ENCODE data around the gene PLEKHA6. TPM values are rescaled to one million over a fixed set of nuclear protein-coding genes. Genes with fewer than 3 reads are reported as not detected.

Gene PLEKHA6
- total RNA-seq, 1 experiment from 2014 or later: 2.1 TPM

DNA sequence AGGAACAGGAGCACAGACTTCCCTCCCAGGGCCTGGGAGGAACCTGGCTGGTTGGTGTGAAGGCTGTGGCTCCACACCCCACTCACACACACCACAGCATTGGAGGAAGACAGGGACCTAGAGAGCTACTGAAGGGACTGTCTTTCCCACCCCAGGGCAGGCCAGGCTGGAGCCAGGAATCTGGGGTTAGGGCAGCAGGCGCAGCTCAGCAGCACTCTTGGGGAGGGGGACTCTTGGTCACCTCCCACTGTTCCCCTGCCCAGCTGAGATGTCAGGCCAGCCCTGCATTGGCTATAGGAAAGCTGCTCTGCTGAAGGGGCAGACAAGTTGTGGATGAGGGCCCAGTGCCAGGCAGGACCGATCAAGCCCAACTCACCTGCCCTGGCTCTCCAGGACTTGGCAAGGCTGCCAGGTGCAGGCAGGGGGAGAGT is 1.6 kb upstream of the PLEKHA6 start:
- H2BK5ac ChIP-seq (ENCODE audit: insufficient read length, low read length): no peak overlapping the region
- no peak overlapping the region for H3K9ac ChIP-seq (ENCODE audit: extremely low read depth, insufficient read length, low read length)
- Mint-ChIP-seq H3K4me1 (peaks cover 29 to 30% of the 10 kb centered on the region in 2 experiments), H3K4me3 (no peak overlapping the region), H3K36me3 (ENCODE audit: insufficient read depth in 1 of 3, low read depth in 3 of 3) (no peaks in the 10 kb centered on the region), H3K27me3 (ENCODE audit: low read depth) (peaks cover 41% of the 10 kb centered on the region), H3K27ac (no peak overlapping the region), H3K9me3 (no peaks in the 10 kb centered on the region)
- H2AFZ ChIP-seq (ENCODE audit: low read length): no peak overlapping the region
- no peaks in the 10 kb centered on the region for H3K79me2 ChIP-seq (ENCODE audit: insufficient read depth, low read length)
- no peak overlapping the region for H2AK5ac ChIP-seq (ENCODE audit: insufficient read length, low read length)
- TF ChIP-seq, protein P1, sequence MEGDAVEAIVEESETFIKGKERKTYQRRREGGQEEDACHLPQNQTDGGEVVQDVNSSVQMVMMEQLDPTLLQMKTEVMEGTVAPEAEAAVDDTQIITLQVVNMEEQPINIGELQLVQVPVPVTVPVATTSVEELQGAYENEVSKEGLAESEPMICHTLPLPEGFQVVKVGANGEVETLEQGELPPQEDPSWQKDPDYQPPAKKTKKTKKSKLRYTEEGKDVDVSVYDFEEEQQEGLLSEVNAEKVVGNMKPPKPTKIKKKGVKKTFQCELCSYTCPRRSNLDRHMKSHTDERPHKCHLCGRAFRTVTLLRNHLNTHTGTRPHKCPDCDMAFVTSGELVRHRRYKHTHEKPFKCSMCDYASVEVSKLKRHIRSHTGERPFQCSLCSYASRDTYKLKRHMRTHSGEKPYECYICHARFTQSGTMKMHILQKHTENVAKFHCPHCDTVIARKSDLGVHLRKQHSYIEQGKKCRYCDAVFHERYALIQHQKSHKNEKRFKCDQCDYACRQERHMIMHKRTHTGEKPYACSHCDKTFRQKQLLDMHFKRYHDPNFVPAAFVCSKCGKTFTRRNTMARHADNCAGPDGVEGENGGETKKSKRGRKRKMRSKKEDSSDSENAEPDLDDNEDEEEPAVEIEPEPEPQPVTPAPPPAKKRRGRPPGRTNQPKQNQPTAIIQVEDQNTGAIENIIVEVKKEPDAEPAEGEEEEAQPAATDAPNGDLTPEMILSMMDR (conservative IDR thresholded peaks at IDR 0.05): no peak
- no peak overlapping the region for H4K91ac ChIP-seq (ENCODE audit: insufficient read length, low read depth, low read length)
- no peak overlapping the region for H2BK15ac ChIP-seq (ENCODE audit: low read depth, low read length)
- H3K9me3 ChIP-seq (ENCODE audit: control insufficient read depth, low read depth, low read length): no peaks in the 10 kb centered on the region
- H3K27me3 ChIP-seq (ENCODE audit: insufficient read depth, low read length): no peaks in the 10 kb centered on the region
- H2BK120ac ChIP-seq (ENCODE audit: low read depth, low read length, poor library complexity, severe bottlenecking): no peak overlapping the region
- no peak overlapping the region for H3K4ac ChIP-seq (ENCODE audit: low read depth, low read length)
- DNase-seq: no peak
- H2BK12ac ChIP-seq (ENCODE audit: insufficient read length, low read depth, low read length): no peak overlapping the region
- no CpG with 5 or more reads among the region's 2 CpGs for WGBS (ENCODE audit: extremely low coverage, insufficient read length, low lambda C conversion rate)
- H3K79me1 ChIP-seq (ENCODE audit: insufficient read depth, low read depth, low read length, poor library complexity, severe bottlenecking): no peaks in the 10 kb centered on the region
- no peak overlapping the region for H4K8ac ChIP-seq (replicated peaks; ENCODE audit: insufficient read length, low read depth, low read length)
- H3K14ac ChIP-seq (ENCODE audit: insufficient read depth, low read length): no peak overlapping the region
- no peak overlapping the region for H3T11ph ChIP-seq (ENCODE audit: low read length)
- H3K18ac ChIP-seq (ENCODE audit: insufficient read length, low read depth, low read length): no peak overlapping the region
- H3K23ac ChIP-seq (ENCODE audit: insufficient read length, low read depth, low read length): no peak overlapping the region
- no peak overlapping the region for H4K5ac ChIP-seq (ENCODE audit: insufficient read length, low read depth, low read length)
- no peaks in the 10 kb centered on the region for H3K23me2 ChIP-seq (ENCODE audit: insufficient read length, low read depth, low read length, poor library complexity, severe bottlenecking)
- H4K20me1 ChIP-seq (ENCODE audit: control insufficient read depth, insufficient read depth, insufficient read length): no peaks in the 10 kb centered on the region
- H2BK20ac ChIP-seq (ENCODE audit: low read depth, low read length, poor library complexity, severe bottlenecking): no peak overlapping the region
- no peak overlapping the region for H3K4me2 ChIP-seq (ENCODE audit: insufficient read depth, insufficient read length, low read length)
- H3K4me1 ChIP-seq (ENCODE audit: insufficient read depth, low read length): peaks cover 3% of the 10 kb centered on the region; the same call in 1 of the 2 replicates
- no peak overlapping the region for H3K27ac ChIP-seq (ENCODE audit: insufficient read length, low read depth, low read length)
- H3K56ac ChIP-seq (ENCODE audit: insufficient read length, low read depth, low read length): no peak overlapping the region
